SU-DHL-6 (cell line): ENCODE data around the gene CNN3.

Source experiments
- H2AFZ ChIP-seq: fragments of 200-600 bp; sonication (generic); 2 replicates; pipeline ENCODE4 v1.6.1; 2014; ENCODE audit warnings: low read depth, mild to moderate bottlenecking, moderate library complexity, mixed read lengths, antibody characterized with exemption, low read length; ENCODE audit not compliant: severe bottlenecking
- H3F3A ChIP-seq: fragments of 200-600 bp; shearing (Covaris generic); 2 replicates; pipeline ENCODE4 v1.6.0; 2016; ENCODE audit warnings: antibody characterized with exemption, mild to moderate bottlenecking; ENCODE audit not compliant: insufficient read depth
- H3K27ac ChIP-seq: fragments of 200-600 bp; sonication (generic); 2 replicates; pipeline ENCODE4 v1.5.1; 2016; ENCODE audit warnings: low read depth, mild to moderate bottlenecking, low read length, moderate library complexity, mixed read lengths
- H3K27me3 ChIP-seq: fragments of 200-600 bp; sonication (generic), shearing (Covaris generic); 2 replicates; pipeline ENCODE4 v1.6.0; 2014; ENCODE audit warnings: mild to moderate bottlenecking, low read length
- H3K36me3 ChIP-seq: fragments of 200-600 bp; sonication (generic); 2 replicates; pipeline ENCODE4 v1.6.1; 2014; ENCODE audit warnings: mild to moderate bottlenecking, low read length, mixed read lengths
- H3K4me2 ChIP-seq: fragments of 300-600, 200-600 bp; shearing (Covaris generic), sonication (generic); 2 replicates; pipeline ENCODE4 v1.6.0; 2014; ENCODE audit warnings: low read length, low read depth, mild to moderate bottlenecking; ENCODE audit not compliant: poor library complexity, severe bottlenecking
- H3K4me3 ChIP-seq: fragments of 200-600 bp; sonication (generic); 2 replicates; pipeline ENCODE4 v1.5.1; 2014; ENCODE audit warnings: antibody characterized with exemption, low read length, mild to moderate bottlenecking, mixed read lengths; ENCODE audit not compliant: insufficient read depth, poor library complexity, severe bottlenecking
- H3K79me2 ChIP-seq: fragments of 200-600 bp; sonication (generic); 2 replicates; pipeline ENCODE4 v1.6.1; 2014; ENCODE audit warnings: mild to moderate bottlenecking, low read length, moderate library complexity; ENCODE audit not compliant: insufficient read depth
- H3K9ac ChIP-seq: fragments of 200-600 bp; sonication (generic); 2 replicates; pipeline ENCODE4 v1.7.0; 2014; ENCODE audit warnings: mild to moderate bottlenecking, low read length
- H3K9me2 ChIP-seq: fragments of 200-600 bp; sonication (generic); replicated peaks from 2 replicates; pipeline ENCODE4 v1.6.1; 2014; ENCODE audit warnings: low read length; ENCODE audit not compliant: insufficient read depth
- H3K9me3 ChIP-seq: fragments of 200-600 bp; sonication (generic); 2 replicates; pipeline ENCODE4 v1.6.1; 2014; ENCODE audit warnings: low read length, mixed read lengths; ENCODE audit not compliant: insufficient read depth
- H4K20me1 ChIP-seq: fragments of 200-600 bp; sonication (generic); 2 replicates; pipeline ENCODE4 v1.6.1; 2014; ENCODE audit warnings: low read depth, mild to moderate bottlenecking, antibody characterized with exemption, low read length, moderate library complexity, mixed read lengths
- EZH2phosphoT487 ChIP-seq: fragments of 200-600 bp; sonication (generic), shearing (Covaris generic); conservative IDR thresholded peaks from 2 replicates; pipeline ENCODE4 v1.6.1; 2018; ENCODE audit warnings: mild to moderate bottlenecking, antibody characterized with exemption, low read length, moderate library complexity, mixed read lengths
- TF ChIP-seq, protein P1 (sequence below): fragments of 200-600 bp; sonication (generic); IDR thresholded peaks from one replicate; pipeline ENCODE4 v1.5.1; 2017; ENCODE audit warnings: antibody characterized with exemption, mild to moderate bottlenecking, low read length, moderate library complexity; ENCODE audit not compliant: insufficient read depth, poor library complexity, severe bottlenecking

CNN3 gene

DNA sequence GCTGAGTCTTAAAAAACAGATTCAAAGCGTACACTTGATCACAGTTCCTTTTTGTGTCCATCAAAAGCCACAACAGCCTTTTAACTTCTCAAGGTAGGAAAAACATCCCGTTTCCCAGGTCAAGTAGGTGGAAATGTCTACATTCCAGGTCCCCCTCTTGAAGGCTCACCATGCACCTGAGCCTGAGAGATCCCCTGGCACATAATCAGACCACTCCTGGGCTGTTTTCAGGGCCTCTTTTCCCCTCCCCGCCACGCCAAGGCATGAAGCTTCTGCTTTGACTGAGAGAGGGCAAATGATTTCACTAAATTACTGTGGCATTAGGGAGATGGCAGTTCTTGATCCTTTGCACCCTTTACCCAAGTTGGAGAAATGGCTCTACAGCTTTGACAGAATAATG is 21.7 kb downstream of the CNN3 start:
- H3K4me2 ChIP-seq = no peak overlapping the region
- TF ChIP-seq, protein P1, sequence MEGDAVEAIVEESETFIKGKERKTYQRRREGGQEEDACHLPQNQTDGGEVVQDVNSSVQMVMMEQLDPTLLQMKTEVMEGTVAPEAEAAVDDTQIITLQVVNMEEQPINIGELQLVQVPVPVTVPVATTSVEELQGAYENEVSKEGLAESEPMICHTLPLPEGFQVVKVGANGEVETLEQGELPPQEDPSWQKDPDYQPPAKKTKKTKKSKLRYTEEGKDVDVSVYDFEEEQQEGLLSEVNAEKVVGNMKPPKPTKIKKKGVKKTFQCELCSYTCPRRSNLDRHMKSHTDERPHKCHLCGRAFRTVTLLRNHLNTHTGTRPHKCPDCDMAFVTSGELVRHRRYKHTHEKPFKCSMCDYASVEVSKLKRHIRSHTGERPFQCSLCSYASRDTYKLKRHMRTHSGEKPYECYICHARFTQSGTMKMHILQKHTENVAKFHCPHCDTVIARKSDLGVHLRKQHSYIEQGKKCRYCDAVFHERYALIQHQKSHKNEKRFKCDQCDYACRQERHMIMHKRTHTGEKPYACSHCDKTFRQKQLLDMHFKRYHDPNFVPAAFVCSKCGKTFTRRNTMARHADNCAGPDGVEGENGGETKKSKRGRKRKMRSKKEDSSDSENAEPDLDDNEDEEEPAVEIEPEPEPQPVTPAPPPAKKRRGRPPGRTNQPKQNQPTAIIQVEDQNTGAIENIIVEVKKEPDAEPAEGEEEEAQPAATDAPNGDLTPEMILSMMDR = no peak
- no peak for TF ChIP-seq EZH2phosphoT487
- H3K4me3 ChIP-seq = no peak overlapping the region
- no peak overlapping the region for H2AFZ ChIP-seq
- H3K79me2 ChIP-seq = no peaks in the 10 kb centered on the region
- H3K27me3 ChIP-seq = no peaks in the 10 kb centered on the region
- no peak overlapping the region for H3K9ac ChIP-seq
- no peaks in the 10 kb centered on the region for H4K20me1 ChIP-seq
- no peaks in the 10 kb centered on the region for H3F3A ChIP-seq
- no peaks in the 10 kb centered on the region for H3K9me3 ChIP-seq
- H3K9me2 ChIP-seq = no peaks in the 10 kb centered on the region
- no peak overlapping the region for H3K27ac ChIP-seq
- no peaks in the 10 kb centered on the region for H3K36me3 ChIP-seq

DNA sequence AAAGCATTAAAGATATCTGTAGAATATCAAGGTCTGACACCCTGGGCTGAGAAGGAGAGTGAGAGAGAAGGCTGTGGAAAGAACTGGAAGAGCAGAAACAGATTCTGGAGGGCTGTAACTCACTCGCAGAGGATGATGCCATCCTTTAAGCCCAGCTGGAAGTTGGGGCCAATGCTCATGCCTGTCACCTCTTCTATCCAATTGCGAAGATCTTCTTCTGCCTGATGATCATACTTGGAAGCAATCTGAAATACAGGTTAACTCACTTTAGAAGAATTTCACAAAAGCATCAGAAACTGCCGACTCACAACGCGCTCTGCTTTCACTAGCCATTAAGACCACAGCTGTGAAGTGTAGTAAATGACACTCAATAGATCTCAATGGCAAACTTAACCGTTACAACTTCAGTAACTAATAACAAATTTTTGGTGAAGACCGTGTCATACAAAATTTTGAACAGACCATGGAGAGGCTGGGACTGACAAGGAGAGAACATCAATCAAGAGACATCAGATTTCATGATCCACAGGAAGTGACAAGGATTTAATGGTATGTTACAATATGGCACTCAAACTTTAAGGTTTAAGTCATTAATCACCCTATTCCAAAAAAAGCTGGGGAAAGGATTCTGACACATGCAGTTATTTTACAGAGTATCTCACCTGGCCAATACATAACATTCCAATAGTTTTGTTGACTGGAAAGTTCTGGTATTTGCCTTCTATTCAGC is 23.5 kb downstream of the CNN3 start:
- no peak overlapping the region for H3K4me3 ChIP-seq
- H3K9me2 ChIP-seq = no peaks in the 10 kb centered on the region
- H3K9me3 ChIP-seq = no peaks in the 10 kb centered on the region
- no peak overlapping the region for H2AFZ ChIP-seq
- no peak for TF ChIP-seq EZH2phosphoT487
- TF ChIP-seq, protein P1 = no peak
- H3K36me3 ChIP-seq = no peaks in the 10 kb centered on the region
- H4K20me1 ChIP-seq = no peaks in the 10 kb centered on the region
- H3F3A ChIP-seq = no peaks in the 10 kb centered on the region
- H3K79me2 ChIP-seq = no peaks in the 10 kb centered on the region
- H3K27me3 ChIP-seq = no peaks in the 10 kb centered on the region
- no peak overlapping the region for H3K4me2 ChIP-seq
- H3K9ac ChIP-seq = no peak overlapping the region
- H3K27ac ChIP-seq = no peak overlapping the region

DNA sequence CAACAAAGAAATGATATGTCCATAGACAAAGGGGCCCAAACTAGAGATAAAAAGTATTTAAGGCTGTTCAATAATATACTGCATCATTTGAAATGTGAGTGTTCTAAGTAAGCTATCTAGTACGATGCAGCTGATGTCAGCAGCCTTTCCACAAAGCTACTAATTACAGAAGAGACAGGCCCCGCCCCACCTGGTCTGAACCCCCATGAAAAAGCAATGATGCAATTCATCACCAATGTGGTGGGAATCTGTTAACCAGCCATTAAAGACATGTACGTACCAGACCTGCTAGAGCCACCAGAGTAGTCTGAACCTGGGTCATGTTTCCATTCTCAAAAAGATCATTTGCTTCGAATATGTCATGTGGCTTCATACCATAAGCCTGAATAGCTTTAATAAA is 25.1 kb downstream of the CNN3 start:
- H3K36me3 ChIP-seq = no peaks in the 10 kb centered on the region
- no peaks in the 10 kb centered on the region for H3F3A ChIP-seq
- no peaks in the 10 kb centered on the region; the same call in 1 of the 2 replicates for H3K9me2 ChIP-seq
- TF ChIP-seq, protein P1 = no peak
- no peak for TF ChIP-seq EZH2phosphoT487
- no peak overlapping the region for H3K4me2 ChIP-seq
- H4K20me1 ChIP-seq = no peaks in the 10 kb centered on the region
- no peak overlapping the region for H3K27ac ChIP-seq
- no peak overlapping the region for H3K9ac ChIP-seq
- no peak overlapping the region for H3K4me3 ChIP-seq
- no peaks in the 10 kb centered on the region for H3K79me2 ChIP-seq
- H3K9me3 ChIP-seq = no peaks in the 10 kb centered on the region
- H2AFZ ChIP-seq = no peak overlapping the region
- H3K27me3 ChIP-seq = no peaks in the 10 kb centered on the region
